ENCODE measurements around the gene FOXL1. TPM values are rescaled to one million over a fixed set of nuclear protein-coding genes. Genes with fewer than 3 reads are reported as not detected.

FOXL1 gene
- total RNA-seq, 1 donor from 2014 or later, result 0.07 TPM

DNA sequence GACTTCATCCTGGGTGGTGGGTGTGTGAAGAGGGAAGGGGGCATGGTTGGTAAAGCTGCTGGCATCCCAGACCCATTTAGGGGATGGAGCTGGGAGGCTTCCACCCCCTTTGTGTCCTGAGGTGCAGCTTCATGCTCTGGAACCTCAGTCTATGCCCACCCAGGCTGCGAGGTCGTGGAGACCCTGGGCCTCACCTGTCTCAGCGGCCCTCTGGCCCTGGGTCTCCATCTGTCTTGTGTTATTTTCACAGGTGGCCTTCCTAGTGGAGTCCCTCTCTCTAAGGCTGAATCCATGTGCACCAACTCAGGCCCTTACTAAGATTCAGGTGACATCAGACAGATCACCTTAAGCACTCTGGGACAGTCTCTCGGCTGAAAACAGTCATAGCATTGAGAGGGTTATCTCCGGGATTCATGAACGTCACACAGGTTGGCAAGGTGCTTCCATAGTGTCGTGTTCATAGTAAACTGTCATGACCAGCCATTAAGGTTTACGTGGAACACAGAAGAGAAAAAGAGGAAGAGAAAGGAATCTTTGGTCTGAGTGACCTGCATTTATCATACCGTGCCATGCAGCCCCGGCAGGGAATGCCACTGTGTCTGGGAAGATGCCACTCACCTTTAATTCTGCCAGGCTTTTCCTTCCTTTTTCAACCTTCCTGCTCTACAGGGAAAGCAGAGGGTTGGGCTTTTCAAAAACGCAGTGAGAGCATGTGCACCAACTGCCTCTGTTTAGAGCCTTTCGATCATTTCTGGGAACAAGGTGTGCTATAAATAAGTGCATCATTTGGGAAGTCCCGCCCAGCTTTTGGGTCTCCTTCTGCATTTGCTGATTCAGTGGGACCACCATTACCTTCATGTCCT lies 4.5 kb upstream of the FOXL1 start:
- Mint-ChIP-seq H3K4me3 (peak overlapping the region; percentile 74), H3K4me1 (peaks cover 26% of the 10 kb centered on the region), H3K27me3 (ENCODE audit: insufficient read depth, low read depth) (peaks cover 92% of the 10 kb centered on the region), H3K27ac (no peak overlapping the region), H3K36me3 (no peaks in the 10 kb centered on the region), H3K9me3 (no peaks in the 10 kb centered on the region)
- Histone ChIP-seq H3K4me3 (no peak overlapping the region), H3K9ac (no peak overlapping the region), H3K27ac (no peak overlapping the region), H3K9me3 (ENCODE audit: low read depth) (no peaks in the 10 kb centered on the region), H3K27me3 (peaks cover 99% of the 10 kb centered on the region), H3K79me2 (ENCODE audit: low read depth) (no peaks in the 10 kb centered on the region), H2AFZ (replicated peaks) (no peak overlapping the region), H3K36me3 (no peaks in the 10 kb centered on the region), H3K4me2 (no peak overlapping the region), H4K20me1 (ENCODE audit: low read depth) (peaks cover 33% of the 10 kb centered on the region), H3F3A (ENCODE audit: low read depth) (peaks cover 11% of the 10 kb centered on the region), H3K4me1 (peaks cover 17% of the 10 kb centered on the region)
- no peak for DNase-seq (ENCODE audit: low spot score)
- TF ChIP-seq EZH2 (IDR thresholded peaks at IDR 0.05), result no peak
- no peak for TF ChIP-seq EZH2phosphoT487 (IDR thresholded peaks at IDR 0.05)
- TF ChIP-seq, protein P1, sequence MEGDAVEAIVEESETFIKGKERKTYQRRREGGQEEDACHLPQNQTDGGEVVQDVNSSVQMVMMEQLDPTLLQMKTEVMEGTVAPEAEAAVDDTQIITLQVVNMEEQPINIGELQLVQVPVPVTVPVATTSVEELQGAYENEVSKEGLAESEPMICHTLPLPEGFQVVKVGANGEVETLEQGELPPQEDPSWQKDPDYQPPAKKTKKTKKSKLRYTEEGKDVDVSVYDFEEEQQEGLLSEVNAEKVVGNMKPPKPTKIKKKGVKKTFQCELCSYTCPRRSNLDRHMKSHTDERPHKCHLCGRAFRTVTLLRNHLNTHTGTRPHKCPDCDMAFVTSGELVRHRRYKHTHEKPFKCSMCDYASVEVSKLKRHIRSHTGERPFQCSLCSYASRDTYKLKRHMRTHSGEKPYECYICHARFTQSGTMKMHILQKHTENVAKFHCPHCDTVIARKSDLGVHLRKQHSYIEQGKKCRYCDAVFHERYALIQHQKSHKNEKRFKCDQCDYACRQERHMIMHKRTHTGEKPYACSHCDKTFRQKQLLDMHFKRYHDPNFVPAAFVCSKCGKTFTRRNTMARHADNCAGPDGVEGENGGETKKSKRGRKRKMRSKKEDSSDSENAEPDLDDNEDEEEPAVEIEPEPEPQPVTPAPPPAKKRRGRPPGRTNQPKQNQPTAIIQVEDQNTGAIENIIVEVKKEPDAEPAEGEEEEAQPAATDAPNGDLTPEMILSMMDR (IDR thresholded peaks at IDR 0.05), result no peak

DNA sequence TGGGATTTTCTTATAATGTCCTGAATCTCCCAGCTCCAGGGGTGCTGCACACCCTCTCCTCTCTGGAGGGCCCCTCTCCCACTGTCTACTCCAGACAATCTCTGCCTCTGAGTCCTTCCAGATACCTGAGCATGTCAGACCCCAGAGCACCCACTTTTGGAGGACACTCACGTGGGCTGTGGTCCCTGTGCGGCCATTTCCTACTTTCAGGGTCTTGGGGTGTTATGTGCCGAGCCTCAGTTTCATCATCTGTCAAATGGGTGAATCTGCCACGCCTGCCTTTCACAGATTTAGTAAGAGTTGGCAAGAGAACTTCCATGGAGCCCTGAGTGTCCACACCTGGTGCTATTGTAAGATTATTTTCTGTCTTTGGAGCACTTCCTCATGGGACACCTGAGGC lies 3.7 kb upstream of the FOXL1 start:
- no peak overlapping the region for H3K4me2 ChIP-seq
- Mint-ChIP-seq H3K4me1 (peaks cover 28% of the 10 kb centered on the region), H3K9me3 (no peaks in the 10 kb centered on the region)

DNA sequence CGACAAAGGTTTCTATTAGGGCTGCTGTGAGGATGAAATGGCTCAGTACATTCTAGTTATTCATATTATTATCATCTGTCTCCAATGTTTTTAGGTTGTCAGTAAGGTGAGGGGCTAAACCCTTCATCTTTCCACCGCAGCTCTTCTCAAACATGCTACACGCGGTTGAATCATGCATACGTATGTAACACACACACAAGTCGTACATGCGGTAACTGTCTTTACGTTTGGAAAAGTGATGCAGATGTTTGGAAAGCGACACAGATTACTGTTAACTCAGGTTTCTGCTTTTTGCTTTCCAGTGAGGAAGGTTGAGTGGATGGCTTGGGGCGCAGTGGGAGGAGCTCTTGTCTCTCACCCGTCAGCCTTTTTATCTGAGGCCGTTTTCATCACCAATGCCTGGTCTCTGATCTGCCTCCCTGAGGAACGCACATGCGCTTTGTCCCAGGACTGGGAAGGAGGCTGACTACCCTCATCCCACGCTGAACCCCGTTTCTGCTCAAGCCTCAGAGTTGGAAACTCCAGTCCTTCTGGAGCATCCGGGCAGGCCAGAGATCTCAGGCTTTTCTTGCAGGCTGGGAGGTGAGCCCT lies 3.2 kb upstream of the FOXL1 start:
- no peak overlapping the region for H2AFZ ChIP-seq (replicated peaks)
- H3K4me1 ChIP-seq, result peaks cover 17% of the 10 kb centered on the region
- no peaks in the 10 kb centered on the region for H3K36me3 ChIP-seq
- TF ChIP-seq EZH2phosphoT487 (IDR thresholded peaks at IDR 0.05), result no peak
- H3K27ac ChIP-seq, result no peak overlapping the region
- no peak overlapping the region for H3K27ac Mint-ChIP-seq
- no peaks in the 10 kb centered on the region for H3K9me3 Mint-ChIP-seq
- H3K4me2 ChIP-seq, result peak overlapping the region; percentile 60
- peaks cover 11% of the 10 kb centered on the region for H3F3A ChIP-seq (ENCODE audit: low read depth)
- H3K4me1 Mint-ChIP-seq, result peaks cover 30% of the 10 kb centered on the region
- no peaks in the 10 kb centered on the region for H3K9me3 ChIP-seq (ENCODE audit: low read depth)
- H3K9ac ChIP-seq, result no peak overlapping the region
- H3K79me2 ChIP-seq (ENCODE audit: low read depth), result no peaks in the 10 kb centered on the region
- H4K20me1 ChIP-seq (ENCODE audit: low read depth), result peaks cover 20% of the 10 kb centered on the region
- H3K27me3 Mint-ChIP-seq (ENCODE audit: insufficient read depth, low read depth), result peaks cover 87% of the 10 kb centered on the region
- H3K4me3 Mint-ChIP-seq, result peak overlapping the region; percentile 90
- H3K36me3 Mint-ChIP-seq, result no peaks in the 10 kb centered on the region
- no peak for DNase-seq (ENCODE audit: low spot score)
- H3K4me3 ChIP-seq, result peak overlapping the region; percentile 53
- H3K27me3 ChIP-seq, result peaks cover 99% of the 10 kb centered on the region

More for the DNA sequence above, 3.7 kb upstream of the FOXL1 start:
- H3K4me3 ChIP-seq, result no peak overlapping the region
- H3F3A ChIP-seq (ENCODE audit: low read depth), result peaks cover 11% of the 10 kb centered on the region
- Mint-ChIP-seq H3K36me3 (no peaks in the 10 kb centered on the region), H3K27ac (no peak overlapping the region), H3K4me3 (no peak overlapping the region), H3K27me3 (ENCODE audit: insufficient read depth, low read depth) (peaks cover 87% of the 10 kb centered on the region)
- H3K27me3 ChIP-seq, result peaks cover 99% of the 10 kb centered on the region
- H3K9me3 ChIP-seq (ENCODE audit: low read depth), result no peaks in the 10 kb centered on the region
- no peak overlapping the region for H3K27ac ChIP-seq
- H3K36me3 ChIP-seq, result no peaks in the 10 kb centered on the region
- DNase-seq (ENCODE audit: low spot score), result no peak
- TF ChIP-seq EZH2 (IDR thresholded peaks at IDR 0.05) (no peak), EZH2phosphoT487 (IDR thresholded peaks at IDR 0.05) (no peak)
- TF ChIP-seq, protein P1 (IDR thresholded peaks at IDR 0.05), result no peak
- H2AFZ ChIP-seq (replicated peaks), result no peak overlapping the region
- H3K9ac ChIP-seq, result no peak overlapping the region
- peaks cover 25% of the 10 kb centered on the region for H4K20me1 ChIP-seq (ENCODE audit: low read depth)
- H3K4me1 ChIP-seq, result peaks cover 17% of the 10 kb centered on the region
- no peaks in the 10 kb centered on the region for H3K79me2 ChIP-seq (ENCODE audit: low read depth)

All from neural progenitor cell (in vitro differentiated cells).